ENCODE measurements around the gene SDHB.

SDHB gene

GRCh38 chr1:17046334-17046657 is 7.5 kb downstream of the SDHB start:
- DNase-seq (ENCODE audit: extremely low read depth in 1 of 2, low read depth in 1 of 2): no peak

- no peak for DNase-seq (ENCODE audit: extremely low read depth in 1 of 2, low read depth in 1 of 2)
These were observed 8.0 kb downstream of the SDHB start for GRCh38 chr1:17045634-17046333.

GRCh38 chr1:17045150-17045549 is 8.7 kb downstream of the SDHB start:
- DNase-seq (ENCODE audit: extremely low read depth in 1 of 2, low read depth in 1 of 2): no peak

- no peak for DNase-seq (ENCODE audit: extremely low read depth in 1 of 2, low read depth in 1 of 2)
These were observed 10.2 kb downstream of the SDHB start for GRCh38 chr1:17043676-17044075.

GRCh38 chr1:17040135-17040534 is 13.7 kb downstream of the SDHB start:
- DNase-seq (ENCODE audit: extremely low read depth in 1 of 2, low read depth in 1 of 2): no peak

DNA sequence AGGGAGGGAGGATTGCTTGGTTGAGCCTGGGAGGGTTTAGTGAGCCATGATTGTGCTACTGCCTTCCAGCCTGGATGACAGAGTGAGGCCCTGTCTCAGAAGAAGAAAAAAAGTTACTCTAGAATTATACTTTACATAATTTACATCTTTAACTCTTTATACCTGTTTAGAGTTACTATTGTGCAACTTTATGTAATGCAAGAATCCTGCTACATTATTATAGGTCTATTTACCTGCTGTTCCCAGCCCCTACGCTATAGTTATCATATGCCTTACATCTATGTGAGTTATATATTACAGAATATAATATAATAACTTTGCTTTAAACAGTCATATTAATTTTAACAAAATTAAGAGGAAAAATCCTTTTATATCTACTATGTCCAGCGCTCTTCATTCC is 14.3 kb downstream of the SDHB start:
- DNase-seq (ENCODE audit: extremely low read depth in 1 of 2, low read depth in 1 of 2): no peak

DNA sequence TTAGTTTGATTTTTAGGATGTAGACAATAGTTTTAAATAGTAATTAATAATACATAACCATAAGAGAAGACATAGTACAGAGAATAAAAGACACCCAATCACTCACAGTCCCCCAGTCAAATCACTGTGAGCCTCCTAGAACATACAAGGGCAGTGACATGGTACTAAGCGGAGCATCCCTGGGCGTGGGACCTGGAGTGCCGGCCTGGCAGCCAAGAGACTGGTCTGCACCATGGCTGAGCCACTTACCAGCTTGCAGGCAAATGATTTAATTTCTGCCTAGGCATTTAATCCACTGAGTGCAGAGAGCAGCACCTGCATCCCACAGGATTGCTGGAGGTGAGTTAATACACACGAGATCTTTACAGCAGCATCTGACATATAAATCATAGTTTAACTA is 20.4 kb downstream of the SDHB start:
- DNase-seq (ENCODE audit: extremely low read depth in 1 of 2, low read depth in 1 of 2): no peak

- DNase-seq (ENCODE audit: extremely low read depth in 1 of 2, low read depth in 1 of 2): no peak
These were observed 21.1 kb downstream of the SDHB start for GRCh38 chr1:17032741-17033140.

DNA sequence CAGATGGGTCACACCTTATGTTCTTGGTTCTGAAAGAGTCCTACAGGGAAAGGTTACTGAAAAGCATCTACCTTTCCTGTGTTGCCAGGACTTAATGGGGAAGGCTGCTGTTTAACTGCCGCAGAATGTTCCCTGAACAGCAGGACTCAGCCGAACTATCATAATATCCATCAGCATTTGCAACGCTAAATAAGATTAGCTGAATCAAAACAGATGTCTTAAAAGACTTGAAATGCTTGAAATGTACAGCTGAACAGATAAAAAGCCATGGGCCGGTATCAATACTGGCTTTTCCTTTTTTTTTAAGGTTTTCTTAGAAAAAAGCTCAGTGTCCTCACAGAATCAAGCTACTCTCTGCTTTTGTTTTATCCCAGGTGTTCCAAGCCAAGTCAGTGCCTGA is 22.4 kb downstream of the SDHB start:
- DNase-seq (ENCODE audit: extremely low read depth in 1 of 2, low read depth in 1 of 2): no peak

DNA sequence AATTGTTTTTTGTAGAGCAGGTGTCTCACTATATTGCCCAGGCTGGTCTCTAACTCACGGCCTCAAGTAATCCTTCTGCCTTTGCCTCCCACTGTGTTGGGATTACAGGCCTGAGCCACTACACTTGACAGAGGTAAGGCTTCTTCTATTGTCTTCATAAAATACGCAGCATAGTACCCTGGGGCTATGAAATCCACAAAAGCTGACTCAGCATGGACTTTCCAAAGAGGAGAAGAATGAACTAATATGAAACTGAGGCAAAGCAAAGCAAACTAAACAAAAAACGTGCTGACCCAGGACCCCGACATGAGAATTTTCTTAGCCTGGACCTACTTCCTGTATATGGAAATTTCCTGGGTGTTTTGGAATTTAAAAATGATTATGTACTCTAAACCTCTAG is 23.6 kb downstream of the SDHB start:
- no peak for DNase-seq (ENCODE audit: extremely low read depth in 1 of 2, low read depth in 1 of 2)

GRCh38 chr1:17028662-17029188 is 25.1 kb downstream of the SDHB start:
- no peak for DNase-seq (ENCODE audit: extremely low read depth in 1 of 2, low read depth in 1 of 2)

GRCh38 chr1:17027900-17028299 is 25.9 kb downstream of the SDHB start:
- no peak for DNase-seq (ENCODE audit: extremely low read depth in 1 of 2, low read depth in 1 of 2)

GRCh38 chr1:17027403-17027802 is 26.4 kb downstream of the SDHB start:
- DNase-seq (ENCODE audit: extremely low read depth in 1 of 2, low read depth in 1 of 2): no peak

DNA sequence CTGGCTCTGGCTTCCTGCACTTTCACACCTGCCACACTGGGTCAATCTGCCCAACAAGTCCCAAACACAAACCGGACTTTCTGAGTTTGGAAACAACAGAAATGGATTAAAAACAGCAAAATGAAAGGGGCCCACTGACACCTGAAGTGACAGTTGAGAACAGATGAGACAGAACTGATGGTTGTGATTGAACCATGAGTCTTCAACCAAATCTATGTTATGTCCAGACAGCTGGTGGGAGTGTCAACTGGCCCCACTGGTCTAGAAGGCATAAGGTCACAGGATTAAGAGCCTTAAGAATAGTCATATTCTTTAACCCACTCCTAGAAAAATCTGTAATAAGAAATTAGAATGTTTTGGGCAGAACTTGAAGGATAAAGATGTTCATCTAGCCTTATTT is 29.1 kb downstream of the SDHB start:
- no peak for DNase-seq (ENCODE audit: extremely low read depth in 1 of 2, low read depth in 1 of 2)

- no peak for DNase-seq (ENCODE audit: extremely low read depth in 1 of 2, low read depth in 1 of 2)
These were observed 30.3 kb downstream of the SDHB start for GRCh38 chr1:17023573-17023972.

- DNase-seq (ENCODE audit: extremely low read depth in 1 of 2, low read depth in 1 of 2): no peak
These were observed 30.7 kb downstream of the SDHB start for GRCh38 chr1:17023102-17023501.

GRCh38 chr1:17021896-17022295 is 31.9 kb downstream of the SDHB start:
- no peak for DNase-seq (ENCODE audit: extremely low read depth in 1 of 2, low read depth in 1 of 2)

GRCh38 chr1:17020502-17020901 is 33.3 kb downstream of the SDHB start:
- DNase-seq (ENCODE audit: extremely low read depth in 1 of 2, low read depth in 1 of 2): no peak

GRCh38 chr1:17018849-17019248 is 35.0 kb downstream of the SDHB start:
- no peak for DNase-seq (ENCODE audit: extremely low read depth in 1 of 2, low read depth in 1 of 2)

DNA sequence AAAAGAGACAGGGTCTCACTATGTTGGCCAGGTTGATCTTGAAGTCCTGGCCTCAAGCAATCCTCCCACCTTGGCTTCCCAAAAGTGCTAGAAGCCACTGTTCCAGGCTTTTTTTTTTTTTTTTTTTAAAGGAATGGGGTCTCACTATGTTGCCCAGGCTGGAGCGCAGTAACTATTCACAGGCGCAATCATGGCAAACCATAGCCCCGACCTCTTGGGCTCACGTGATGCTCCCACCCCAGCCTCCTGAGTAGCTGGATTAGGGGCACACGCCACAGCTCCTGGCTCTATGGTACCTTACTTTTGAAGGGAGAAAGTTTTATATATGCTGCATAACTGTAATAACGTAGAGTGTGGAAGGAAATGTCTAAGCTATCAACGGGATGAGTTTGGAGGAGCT is 36.4 kb downstream of the SDHB start:
- DNase-seq (ENCODE audit: extremely low read depth in 1 of 2, low read depth in 1 of 2): no peak

DNA sequence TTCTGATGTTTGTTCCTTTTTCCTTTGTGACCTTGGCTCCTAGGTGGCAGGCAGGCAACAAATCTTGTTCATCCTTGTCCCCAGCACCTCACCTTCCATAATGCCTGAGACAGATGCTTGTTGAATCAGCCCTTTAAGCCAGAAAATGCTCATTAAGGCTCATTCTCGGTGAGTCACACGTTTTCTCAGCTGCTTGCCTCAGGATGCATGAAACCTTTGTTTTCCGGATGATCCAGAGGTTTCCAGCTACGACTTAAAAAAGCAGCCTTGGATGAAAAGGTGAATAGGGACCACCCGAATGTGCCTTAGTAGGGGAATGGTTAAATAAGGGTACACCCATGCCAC is 37.5 kb downstream of the SDHB start:
- DNase-seq (ENCODE audit: extremely low read depth in 1 of 2, low read depth in 1 of 2): no peak

GRCh38 chr1:17014671-17015567 is 38.9 kb downstream of the SDHB start:
- DNase-seq (ENCODE audit: extremely low read depth in 1 of 2, low read depth in 1 of 2): no peak
